HepG2 (cell line): ENCODE data around the gene MAST1. TPM values are rescaled to one million over a fixed set of nuclear protein-coding genes. Genes with fewer than 3 reads are reported as not detected.

Experiments
- AKNA ChIP-seq: sonication (generic); formaldehyde crosslinking; IDR thresholded peaks from 2 replicates; pipeline ENCODE4 v1.4.0; 2020; ENCODE audit warnings: missing genetic modification reagents, borderline replicate concordance
- DMAP1 ChIP-seq: IDR thresholded peaks from 2 replicates; pipeline ENCODE4 v1.6.1; 2016
- FOXJ3 ChIP-seq: sonication (generic); formaldehyde crosslinking; IDR thresholded peaks from 2 replicates; pipeline ENCODE4 v1.4.0; 2020; ENCODE audit warnings: missing genetic modification reagents, mild to moderate bottlenecking, borderline replicate concordance
- HES4 ChIP-seq: sonication (generic); formaldehyde crosslinking; IDR thresholded peaks from 2 replicates; pipeline ENCODE4 v1.9.0; 2021; ENCODE audit warnings: mild to moderate bottlenecking, missing genetic modification reagents, borderline replicate concordance
- RFXANK ChIP-seq: IDR thresholded peaks from 2 replicates; pipeline ENCODE4 v1.6.1; 2016
- SIX1 ChIP-seq: sonication (generic); formaldehyde crosslinking; IDR thresholded peaks from 2 replicates; pipeline ENCODE4 v1.4.0; 2020; ENCODE audit warnings: missing genetic modification reagents, borderline replicate concordance
- TARDBP ChIP-seq: sonication (generic); formaldehyde crosslinking; IDR thresholded peaks from 2 replicates; pipeline ENCODE4 v1.8.0; 2022; ENCODE audit warnings: mild to moderate bottlenecking, missing genetic modification reagents
- ZNF205 ChIP-seq: IDR thresholded peaks from 2 replicates; pipeline ENCODE4 v1.6.1; 2018; ENCODE audit warnings: missing biosample characterization, missing genetic modification reagents
- ZNF318 ChIP-seq: sonication (generic); formaldehyde crosslinking; IDR thresholded peaks from 2 replicates; pipeline ENCODE4 v1.4.0; 2020; ENCODE audit warnings: mild to moderate bottlenecking, missing genetic modification reagents
- polyA plus RNA-seq, 8 experiments: library from polyadenylated mRNA; depleted of rRNA in 3 of 8; stranded (reverse) in 7 of 8; unstranded in 1 of 8; fragments of >200 nt; fragmentation: Illumina TruSeq in 4 of 8; extraction: Trizol in 4 of 8; gene quantifications; 2 replicates each; pipeline versions ENCODE4 v1.2.1 to v1.2.3, GENCODE V29; 2011 to 2016; ENCODE audit warnings: low read depth in 4 of 8, missing spikeins in 1 of 8, mixed read lengths in 1 of 8; ENCODE audit not compliant: insufficient read depth in 1 of 8
- total RNA-seq, 5 experiments: library from RNA; depleted of rRNA; stranded (reverse); fragments of >200 nt; fragmentation: Illumina TruSeq; extraction: Trizol; gene quantifications; 2 replicates each; pipeline ENCODE4 v1.2.3, GENCODE V29; 2016; ENCODE audit warnings: low read depth in 1 of 5
- TF ChIP-seq, protein P1 (sequence below): sonication (generic); formaldehyde crosslinking; IDR thresholded peaks from 2 replicates; pipeline ENCODE4 v1.5.1; 2020; ENCODE audit warnings: mild to moderate bottlenecking, missing genetic modification reagents, moderate library complexity

The MAST1 gene
- total and polyA plus RNA-seq, 2 of the 13 experiments (the other 11 are each of a cell fraction or from before 2014, with no cell fraction given): 0.73 to 4.7 TPM

GRCh38 chr19:12890787-12891552 is 52.7 kb downstream of the MAST1 start, which contains the start of gene GCDH (continued):
- TF ChIP-seq ZNF205 (no peak; the same call in 1 of the 2 replicates), TARDBP (CRISPR knock-in tag) (no peak), HES4 (peak; percentile 67; the same call in 1 of the 2 replicates), RFXANK (CRISPR knock-in tag) (0 out of 2 replicates have a peak, but pooled peaks have one; percentile 31), SIX1 (CRISPR knock-in tag) (no peak), AKNA (CRISPR knock-in tag) (no peak), ZNF318 (CRISPR knock-in tag) (no peak), DMAP1 (CRISPR knock-in tag) (peak; percentile 82; the same call in 1 of the 2 replicates), FOXJ3 (CRISPR knock-in tag) (no peak)
- TF ChIP-seq, protein P1, sequence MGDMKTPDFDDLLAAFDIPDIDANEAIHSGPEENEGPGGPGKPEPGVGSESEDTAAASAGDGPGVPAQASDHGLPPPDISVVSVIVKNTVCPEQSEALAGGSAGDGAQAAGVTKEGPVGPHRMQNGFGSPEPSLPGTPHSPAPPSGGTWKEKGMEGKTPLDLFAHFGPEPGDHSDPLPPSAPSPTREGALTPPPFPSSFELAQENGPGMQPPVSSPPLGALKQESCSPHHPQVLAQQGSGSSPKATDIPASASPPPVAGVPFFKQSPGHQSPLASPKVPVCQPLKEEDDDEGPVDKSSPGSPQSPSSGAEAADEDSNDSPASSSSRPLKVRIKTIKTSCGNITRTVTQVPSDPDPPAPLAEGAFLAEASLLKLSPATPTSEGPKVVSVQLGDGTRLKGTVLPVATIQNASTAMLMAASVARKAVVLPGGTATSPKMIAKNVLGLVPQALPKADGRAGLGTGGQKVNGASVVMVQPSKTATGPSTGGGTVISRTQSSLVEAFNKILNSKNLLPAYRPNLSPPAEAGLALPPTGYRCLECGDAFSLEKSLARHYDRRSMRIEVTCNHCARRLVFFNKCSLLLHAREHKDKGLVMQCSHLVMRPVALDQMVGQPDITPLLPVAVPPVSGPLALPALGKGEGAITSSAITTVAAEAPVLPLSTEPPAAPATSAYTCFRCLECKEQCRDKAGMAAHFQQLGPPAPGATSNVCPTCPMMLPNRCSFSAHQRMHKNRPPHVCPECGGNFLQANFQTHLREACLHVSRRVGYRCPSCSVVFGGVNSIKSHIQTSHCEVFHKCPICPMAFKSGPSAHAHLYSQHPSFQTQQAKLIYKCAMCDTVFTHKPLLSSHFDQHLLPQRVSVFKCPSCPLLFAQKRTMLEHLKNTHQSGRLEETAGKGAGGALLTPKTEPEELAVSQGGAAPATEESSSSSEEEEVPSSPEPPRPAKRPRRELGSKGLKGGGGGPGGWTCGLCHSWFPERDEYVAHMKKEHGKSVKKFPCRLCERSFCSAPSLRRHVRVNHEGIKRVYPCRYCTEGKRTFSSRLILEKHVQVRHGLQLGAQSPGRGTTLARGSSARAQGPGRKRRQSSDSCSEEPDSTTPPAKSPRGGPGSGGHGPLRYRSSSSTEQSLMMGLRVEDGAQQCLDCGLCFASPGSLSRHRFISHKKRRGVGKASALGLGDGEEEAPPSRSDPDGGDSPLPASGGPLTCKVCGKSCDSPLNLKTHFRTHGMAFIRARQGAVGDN (CRISPR knock-in tag): peak; percentile 88
